HG03097 (cell line): Measurements from ENCODE around the gene CDH4.

Experiments
- ATAC-seq: cut with Tn5 transposase; IDR thresholded peaks from one replicate; pipeline ENCODE4 v1.9.1; 2021; ENCODE audit not compliant: unreplicated experiment, low FRiP score

Gene CDH4

GRCh38 chr20:61251529-61252393, at the start of gene CDH4:
CDH4 (plus strand) TSS chr20:61252261.
- no peak for ATAC-seq

GRCh38 chr20:61203320-61203719, 48.7 kb upstream of the CDH4 start:
- ATAC-seq: no peak

- no peak for ATAC-seq
These were observed 47.9 kb upstream of the CDH4 start for GRCh38 chr20:61204206-61204605.

- no peak for ATAC-seq
These were observed 46.3 kb upstream of the CDH4 start for GRCh38 chr20:61205769-61206168.

- ATAC-seq: no peak
These were observed 41.2 kb upstream of the CDH4 start for GRCh38 chr20:61210862-61211261.

- ATAC-seq: no peak
These were observed 34.2 kb upstream of the CDH4 start for GRCh38 chr20:61217848-61218247.

- ATAC-seq: no peak
These were observed 33.0 kb upstream of the CDH4 start for GRCh38 chr20:61219021-61219431.

GRCh38 chr20:61220131-61220530, 31.9 kb upstream of the CDH4 start:
- ATAC-seq: no peak

GRCh38 chr20:61220626-61221325, 31.3 kb upstream of the CDH4 start:
- ATAC-seq: no peak

- ATAC-seq: no peak
These were observed 29.4 kb upstream of the CDH4 start for GRCh38 chr20:61222699-61223098.

- ATAC-seq: no peak
These were observed 28.9 kb upstream of the CDH4 start for GRCh38 chr20:61223121-61223520.

GRCh38 chr20:61230166-61230565, 21.9 kb upstream of the CDH4 start:
- ATAC-seq: no peak

GRCh38 chr20:61233590-61233989, 18.5 kb upstream of the CDH4 start:
- ATAC-seq: no peak

- ATAC-seq: no peak
These were observed 17.7 kb upstream of the CDH4 start for GRCh38 chr20:61234224-61234890.

- ATAC-seq: no peak
These were observed 15.3 kb upstream of the CDH4 start for GRCh38 chr20:61236713-61237112.

GRCh38 chr20:61238813-61239212, 13.2 kb upstream of the CDH4 start:
- ATAC-seq: no peak

GRCh38 chr20:61240814-61241213, 11.2 kb upstream of the CDH4 start:
- ATAC-seq: no peak

- ATAC-seq: no peak
These were observed 7.8 kb upstream of the CDH4 start for GRCh38 chr20:61244213-61244612.

- ATAC-seq: no peak
These were observed 5.8 kb upstream of the CDH4 start for GRCh38 chr20:61246269-61246668.

GRCh38 chr20:61249626-61250025, 2.4 kb upstream of the CDH4 start:
- ATAC-seq: no peak

GRCh38 chr20:61252601-61253263, 671 bp downstream of the CDH4 start:
- no peak for ATAC-seq
